A549 (cell line): ENCODE results near the gene SPAG6. TPM values are rescaled to one million over a fixed set of nuclear protein-coding genes. Genes with fewer than 3 reads are reported as not detected.

Experiments used
- ATAC-seq, 2 experiments: fragments of 200-7000 bp in 1 of 2; fragments of >200 bp in 1 of 2; cut with Nextera tagmentation in 1 of 2; cut with Tn5 transposase in 1 of 2; 3 replicates each; pipeline versions ENCODE4 v1.8.0 to v1.9.1; 2018 to 2020; ENCODE audit warnings: mild to moderate bottlenecking in 1 of 2, moderate library complexity in 1 of 2
- CTCF ChIA-PET: fragments of 300-600 bp; sonication (Branson Sonifier 250); formaldehyde crosslinking; extraction: SDS; loops from one replicate; lab custom pipeline; 2021; ENCODE audit warnings: antibody characterized with exemption, inconsistent platforms; lab: Yijun Ruan, JAX
- POLR2A ChIA-PET: fragments of 350-600 bp; formaldehyde crosslinking; extraction: SDS; loops from one replicate; lab custom pipeline; 2021; ENCODE audit warnings: antibody characterized with exemption, inconsistent platforms; lab: Yijun Ruan, JAX
- DNase-seq, 2 experiments: peaks; one replicate each; pipeline versions ENCODE4 v3.0.0 to v3.0.0-alpha.2; 2011 to 2016; ENCODE audit warnings: low read depth in 1 of 2, low spot score in 1 of 2
- FAIRE-seq: peaks from 2 replicates; lab custom pipeline; 2011; peaks lifted over from hg19 to GRCh38; lab: Jason Lieb, UNC
- H3K27ac ChIP-seq, 2 experiments: fragments of >200 bp; sonication (Bioruptor Twin); formaldehyde crosslinking; 3 replicates each; pipeline ENCODE4 v1.5.1; 2016 to 2017
- H3K4me1 ChIP-seq: fragments of >200 bp; sonication (Bioruptor Twin); formaldehyde crosslinking; 3 replicates; pipeline ENCODE4 v1.6.1; 2016
- H3K4me2 ChIP-seq: fragments of >200 bp; sonication (Bioruptor Twin); formaldehyde crosslinking; 3 replicates; pipeline ENCODE4 v1.6.1; 2016
- H3K4me3 ChIP-seq: fragments of >200 bp; sonication (Bioruptor Twin); formaldehyde crosslinking; 3 replicates; pipeline ENCODE4 v1.5.1; 2016
- H3K9me3 ChIP-seq: fragments of >200 bp; sonication (Bioruptor Twin); formaldehyde crosslinking; 3 replicates; pipeline ENCODE4 v1.6.1; 2016
- CHD4 ChIP-seq: fragments of 200-600 bp; sonication (generic); IDR thresholded peaks from 2 replicates; pipeline ENCODE4 v1.6.1; 2016; ENCODE audit warnings: antibody characterized with exemption, mild to moderate bottlenecking, borderline replicate concordance
- EHF ChIP-seq: fragments of 250-450 bp; sonication (Bioruptor Pico); IDR thresholded peaks from 2 replicates; pipeline ENCODE4 v1.5.0; 2020; ENCODE audit warnings: mild to moderate bottlenecking
- EHMT2 ChIP-seq: fragments of 200-600 bp; sonication (generic); IDR thresholded peaks from 2 replicates; pipeline ENCODE4 v1.6.1; 2016; ENCODE audit warnings: antibody characterized with exemption, low read depth, mild to moderate bottlenecking, moderate library complexity
- ELK1 ChIP-seq: fragments of 150-350 bp; IDR thresholded peaks from 2 replicates; pipeline ENCODE4 v1.6.1; 2014; ENCODE audit warnings: low read depth, mild to moderate bottlenecking, low read length
- FOXS1 ChIP-seq: fragments of 250-450 bp; sonication (Bioruptor Pico); IDR thresholded peaks from 2 replicates; pipeline ENCODE4 v1.5.0; 2020; ENCODE audit warnings: mild to moderate bottlenecking, moderate library complexity
- HDAC2 ChIP-seq: fragments of 200-600 bp; sonication (generic); IDR thresholded peaks from 2 replicates; pipeline ENCODE4 v1.6.1; 2016
- HEYL ChIP-seq: fragments of 250-450 bp; sonication (Bioruptor Pico); IDR thresholded peaks from 2 replicates; pipeline ENCODE4 v1.8.0; 2021; ENCODE audit warnings: mild to moderate bottlenecking, moderate library complexity
- HOXA7 ChIP-seq: fragments of 250-450 bp; sonication (Bioruptor Pico); IDR thresholded peaks from 2 replicates; pipeline ENCODE4 v1.5.0; 2020; ENCODE audit warnings: mild to moderate bottlenecking, moderate library complexity
- HOXB13 ChIP-seq: fragments of 250-450 bp; sonication (Bioruptor Pico); IDR thresholded peaks from 2 replicates; pipeline ENCODE4 v1.5.0; 2020; ENCODE audit warnings: low read depth, mild to moderate bottlenecking, moderate library complexity
- HOXB5 ChIP-seq: fragments of 250-450 bp; sonication (Bioruptor Pico); IDR thresholded peaks from 2 replicates; pipeline ENCODE4 v1.5.0; 2020; ENCODE audit warnings: mild to moderate bottlenecking, moderate library complexity
- JUN ChIP-seq, 2 experiments: fragments of >200 bp; sonication (Bioruptor Twin); formaldehyde crosslinking; IDR thresholded peaks; 2 replicates in 1 of 2; 3 replicates in 1 of 2; pipeline ENCODE4 v1.6.1; 2016 to 2017
- KDM1A ChIP-seq: fragments of 200-600 bp; sonication (generic); IDR thresholded peaks from 2 replicates; pipeline ENCODE4 v1.6.1; 2016; ENCODE audit warnings: low read depth, mild to moderate bottlenecking
- MYC ChIP-seq: IDR thresholded peaks from 2 replicates; pipeline ENCODE4 v1.6.1; 2012; ENCODE audit warnings: mild to moderate bottlenecking, inconsistent platforms, low read length, improper control_type of control experiment, borderline replicate concordance
- NPAS2 ChIP-seq: fragments of 250-450 bp; sonication (Bioruptor Pico); IDR thresholded peaks from 2 replicates; pipeline ENCODE4 v1.8.0; 2022; ENCODE audit warnings: mild to moderate bottlenecking, moderate library complexity, borderline replicate concordance
- PBX3 ChIP-seq: IDR thresholded peaks from 2 replicates; pipeline ENCODE4 v1.6.1; 2012
- PHF8 ChIP-seq: fragments of 200-600 bp; sonication (generic); IDR thresholded peaks from 2 replicates; pipeline ENCODE4 v1.6.1; 2016; ENCODE audit warnings: low read depth, mild to moderate bottlenecking, antibody characterized with exemption, moderate library complexity, borderline replicate concordance
- POLR2A ChIP-seq: IDR thresholded peaks from 2 replicates; pipeline ENCODE4 v1.6.1; 2012; ENCODE audit warnings: mild to moderate bottlenecking, low read length
- RAD21 ChIP-seq, 2 experiments: fragments of >200 bp in 1 of 2; sonication (Bioruptor Twin) in 1 of 2; formaldehyde crosslinking in 1 of 2; IDR thresholded peaks in 1 of 2; conservative IDR thresholded peaks in 1 of 2; 2 replicates in 1 of 2; 3 replicates in 1 of 2; pipeline ENCODE4 v1.6.1; 2012 to 2018; ENCODE audit warnings: inconsistent platforms in 1 of 2
- RARB ChIP-seq: fragments of 250-450 bp; sonication (Bioruptor Pico); IDR thresholded peaks from 2 replicates; pipeline ENCODE4 v1.8.0; 2021; ENCODE audit warnings: mild to moderate bottlenecking, moderate library complexity
- RFX5 ChIP-seq: fragments of 450-650 bp; IDR thresholded peaks from 2 replicates; pipeline ENCODE4 v1.7.1; 2014; ENCODE audit warnings: antibody characterized with exemption, mild to moderate bottlenecking, moderate library complexity
- SMC3 ChIP-seq: fragments of >200 bp; sonication (Bioruptor Twin); formaldehyde crosslinking; IDR thresholded peaks from 3 replicates; pipeline ENCODE4 v1.6.1; 2018; ENCODE audit warnings: inconsistent platforms
- TFCP2L1 ChIP-seq: fragments of 250-450 bp; sonication (Bioruptor Pico); IDR thresholded peaks from 2 replicates; pipeline ENCODE4 v1.5.0; 2021; ENCODE audit warnings: mild to moderate bottlenecking
- ZNF302 ChIP-seq: fragments of 250-450 bp; sonication (Bioruptor Pico); IDR thresholded peaks from 2 replicates; pipeline ENCODE4 v1.9.0; 2021; ENCODE audit warnings: inconsistent platforms, mild to moderate bottlenecking, moderate library complexity
- ZSCAN20 ChIP-seq: fragments of 250-450 bp; sonication (Bioruptor Pico); IDR thresholded peaks from 2 replicates; pipeline ENCODE4 v1.8.0; 2022; ENCODE audit warnings: mild to moderate bottlenecking, moderate library complexity
- WGBS: methylation state at CpG from one replicate; pipeline ENCODE4 v1.1.6; 2017; ENCODE audit errors: missing lambda C conversion rate; 5-methylcytosine and 5-hydroxymethylcytosine counted together
- polyA plus RNA-seq, 4 experiments: library from polyadenylated mRNA; depleted of rRNA in 3 of 4; stranded (reverse); fragments of >200 nt; fragmentation: RNase III in 1 of 4; extraction: RNeasy Plus Mini Kit Qiagen cat#74134 plus additional on column Dnase treatment in 1 of 4; gene quantifications; 2 replicates in 3 of 4; 3 replicates in 1 of 4; pipeline ENCODE4 v1.2.3, GENCODE V29; 2011 to 2017

The SPAG6 gene
- polyA plus RNA-seq, 2 of the 4 experiments (the other 2 are of a cell fraction), result 0.04 TPM; not detected in 1

DNA sequence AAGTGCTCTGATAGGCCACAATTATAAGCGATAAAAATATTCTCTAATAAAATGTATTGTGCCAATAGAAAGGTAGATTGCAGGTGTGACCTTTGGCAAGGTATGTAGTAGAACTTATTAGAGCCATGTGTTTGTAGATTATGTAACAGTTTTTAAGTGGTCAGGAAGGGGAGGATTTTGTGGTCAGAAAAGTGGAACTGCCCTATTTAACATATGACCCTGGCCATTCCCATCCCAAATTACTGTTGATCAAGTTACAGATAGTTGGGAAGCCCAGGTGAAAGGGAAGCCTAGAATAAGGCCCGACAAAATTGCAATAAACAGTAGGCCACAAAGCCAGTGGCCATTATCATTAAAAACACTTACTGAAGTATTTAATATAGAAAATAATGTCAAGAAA is 89.2 kb downstream of the SPAG6 start:
- CTCF ChIA-PET, result interaction anchor here (1.4 kb wide), 1 partner anchor 164 kb away, joined by 3 read pairs; no protein-coding TSS in a partner anchor
- Histone ChIP-seq H3K4me3 (no peak overlapping the region), H3K9me3 (no peaks in the 10 kb centered on the region), H3K27ac (peak overlapping the region; percentile 48 to 56; a peak in 5 of 6 replicates), H3K4me2 (peak overlapping the region; percentile 63), H3K4me1 (peaks cover 32% of the 10 kb centered on the region)
- TF ChIP-seq SMC3 (no peak), PBX3 (no peak), EHF (CRISPR knock-in tag) (no peak), HOXB5 (CRISPR knock-in tag) (no peak), EHMT2 (no peak), NPAS2 (CRISPR knock-in tag) (no peak), HOXB13 (no peak), RFX5 (no peak), MYC (no peak), RAD21 (conservative IDR thresholded peaks at IDR 0.05 in 1 of 2, IDR thresholded peaks at IDR 0.05 in 1 of 2) (no peak), PHF8 (no peak), JUN (IDR thresholded peaks at IDR 0.05) (no peak), HDAC2 (no peak), HEYL (no peak), TFCP2L1 (CRISPR knock-in tag) (no peak), ZSCAN20 (no peak), HOXA7 (CRISPR knock-in tag) (no peak), FOXS1 (CRISPR knock-in tag) (no peak), CHD4 (no peak), ZNF302 (CRISPR knock-in tag) (no peak)
- POLR2A ChIA-PET, result no interaction called here
- no peak for ATAC-seq
- DNase-seq, result no peak
- WGBS, result 93% methylated on average over 2 of the region's 2 CpGs
- FAIRE-seq, result no peak

DNA sequence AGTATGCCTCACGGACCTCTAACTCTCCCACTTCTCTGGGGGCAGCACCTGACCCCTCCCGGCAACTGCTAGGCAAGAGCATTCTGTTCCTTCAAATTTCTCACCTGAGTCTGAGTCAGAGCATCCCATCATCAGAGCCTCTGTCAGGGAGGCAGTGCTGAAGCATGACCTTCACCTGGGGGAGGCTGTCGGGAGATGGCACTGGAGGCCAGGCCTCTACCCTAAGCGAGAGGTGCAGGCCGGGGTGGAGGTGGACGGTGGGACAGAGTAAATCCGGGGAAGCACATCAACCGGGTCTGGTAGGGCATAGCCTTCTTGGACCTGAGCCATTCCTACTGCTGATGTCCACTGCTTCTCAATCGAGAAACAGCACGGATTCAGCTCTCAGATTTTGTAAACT is 90.4 kb downstream of the SPAG6 start:
- 96% methylated on average over 10 of the region's 10 CpGs for WGBS
- Histone ChIP-seq H3K9me3 (no peaks in the 10 kb centered on the region), H3K27ac (peak overlapping the region in 1 of 2 experiments; percentile 56; a peak in 3 of 6 replicates), H3K4me2 (no peak overlapping the region), H3K4me1 (peaks cover 24% of the 10 kb centered on the region), H3K4me3 (no peak overlapping the region)
- CTCF ChIA-PET, result no interaction called here
- DNase-seq (no peak), ATAC-seq (no peak), FAIRE-seq (no peak)
- POLR2A ChIA-PET, result no interaction called here
- TF ChIP-seq PHF8, result no peak
- TF ChIP-seq ELK1, result no peak
- TF ChIP-seq POLR2A, result no peak
- TF ChIP-seq KDM1A, result no peak
- no peak for TF ChIP-seq RARB

- FAIRE-seq (no peak), DNase-seq (no peak), ATAC-seq (no peak; a peak in 2 of 6 replicates)
- Histone ChIP-seq H3K4me3 (peak overlapping the region; percentile 48; the same call in 2 of the 3 replicates), H3K4me1 (peaks cover 24% of the 10 kb centered on the region), H3K27ac (peak overlapping the region; percentile 70 to 81; a peak in 5 of 6 replicates), H3K4me2 (peak overlapping the region; percentile 68), H3K9me3 (no peaks in the 10 kb centered on the region)
- TF ChIP-seq HOXB5 (CRISPR knock-in tag), result no peak
- 91% methylated on average over 30 of the region's 35 CpGs for WGBS
- ChIA-PET CTCF (interaction anchor here (0.7 kb wide), 1 partner anchor 159 kb away, joined by 3 read pairs; no protein-coding TSS in a partner anchor), POLR2A (no interaction called here)
Measured at GRCh38 chr10:22436526-22436892, 91.2 kb downstream of the SPAG6 start.
